HepG2 (cell line): ENCODE measurements around the gene HEXIM1. TPM values are rescaled to one million over a fixed set of nuclear protein-coding genes. Genes with fewer than 3 reads are reported as not detected.

ENCODE experiments used
- AHDC1 ChIP-seq: sonication (generic); formaldehyde crosslinking; IDR thresholded peaks from 2 replicates; pipeline ENCODE4 v1.5.1; 2020; ENCODE audit warnings: mild to moderate bottlenecking, missing genetic modification reagents, borderline replicate concordance
- DNMT3B ChIP-seq: conservative IDR thresholded peaks from 2 replicates; pipeline ENCODE4 v1.6.1; 2016; ENCODE audit warnings: missing biosample characterization, control low read depth
- ERF ChIP-seq: IDR thresholded peaks from 2 replicates; pipeline ENCODE4 v1.6.1; 2018; ENCODE audit warnings: missing biosample characterization, missing genetic modification reagents
- NFAT5 ChIP-seq: sonication (generic); formaldehyde crosslinking; IDR thresholded peaks from 2 replicates; pipeline ENCODE4 v1.4.0; 2020; ENCODE audit warnings: missing genetic modification reagents
- NFE2L2 ChIP-seq: fragments of 150-350 bp; IDR thresholded peaks from 2 replicates; pipeline ENCODE4 v1.6.1; 2014; ENCODE audit warnings: low read length
- NFRKB ChIP-seq: fragments of 450-650 bp; IDR thresholded peaks from 2 replicates; pipeline ENCODE4 v1.6.1; 2017
- PHF8 ChIP-seq: sonication (generic); formaldehyde crosslinking; IDR thresholded peaks from 2 replicates; pipeline ENCODE4 v1.5.0; 2020; ENCODE audit warnings: missing genetic modification reagents
- PPARG ChIP-seq: conservative IDR thresholded peaks from 2 replicates; pipeline ENCODE4 v1.6.1; 2016; ENCODE audit warnings: missing biosample characterization, missing genetic modification reagents
- RELA ChIP-seq: sonication (generic); formaldehyde crosslinking; IDR thresholded peaks from 2 replicates; pipeline ENCODE4 v1.4.0; 2020; ENCODE audit warnings: missing genetic modification reagents
- XBP1 ChIP-seq: sonication (generic); formaldehyde crosslinking; IDR thresholded peaks from 2 replicates; pipeline ENCODE4 v1.5.0; 2020; ENCODE audit warnings: missing genetic modification reagents
- ZBTB25 ChIP-seq: IDR thresholded peaks from 2 replicates; pipeline ENCODE4 v1.6.1; 2018; ENCODE audit warnings: missing genetic modification reagents
- ZNF30 ChIP-seq: sonication (generic); formaldehyde crosslinking; IDR thresholded peaks from 2 replicates; pipeline ENCODE4 v1.5.0; 2020; ENCODE audit warnings: mild to moderate bottlenecking, missing genetic modification reagents
- ZNF792 ChIP-seq: IDR thresholded peaks from 2 replicates; pipeline ENCODE4 v1.6.1; 2016
- polyA plus RNA-seq, 8 experiments: library from polyadenylated mRNA; depleted of rRNA in 3 of 8; stranded (reverse) in 7 of 8; unstranded in 1 of 8; fragments of >200 nt; fragmentation: Illumina TruSeq in 4 of 8; extraction: Trizol in 4 of 8; gene quantifications; 2 replicates each; pipeline versions ENCODE4 v1.2.1 to v1.2.3, GENCODE V29; 2011 to 2016; ENCODE audit warnings: low read depth in 4 of 8, missing spikeins in 1 of 8, mixed read lengths in 1 of 8; ENCODE audit not compliant: insufficient read depth in 1 of 8
- total RNA-seq, 5 experiments: library from RNA; depleted of rRNA; stranded (reverse); fragments of >200 nt; fragmentation: Illumina TruSeq; extraction: Trizol; gene quantifications; 2 replicates each; pipeline ENCODE4 v1.2.3, GENCODE V29; 2016; ENCODE audit warnings: low read depth in 1 of 5
- TF ChIP-seq, protein P1 (sequence below): sonication (generic); formaldehyde crosslinking; IDR thresholded peaks from 2 replicates; pipeline ENCODE4 v1.4.0; 2020; ENCODE audit warnings: missing genetic modification reagents
- TF ChIP-seq, protein P2 (sequence below): sonication (generic); formaldehyde crosslinking; IDR thresholded peaks from 2 replicates; pipeline ENCODE4 v1.5.0; 2020; ENCODE audit warnings: mild to moderate bottlenecking, missing genetic modification reagents

HEXIM1 gene
- total and polyA plus RNA-seq, 2 of the 13 experiments (the other 11 are each of a cell fraction or from before 2014, with no cell fraction given) = 10.5 to 16.6 TPM

DNA sequence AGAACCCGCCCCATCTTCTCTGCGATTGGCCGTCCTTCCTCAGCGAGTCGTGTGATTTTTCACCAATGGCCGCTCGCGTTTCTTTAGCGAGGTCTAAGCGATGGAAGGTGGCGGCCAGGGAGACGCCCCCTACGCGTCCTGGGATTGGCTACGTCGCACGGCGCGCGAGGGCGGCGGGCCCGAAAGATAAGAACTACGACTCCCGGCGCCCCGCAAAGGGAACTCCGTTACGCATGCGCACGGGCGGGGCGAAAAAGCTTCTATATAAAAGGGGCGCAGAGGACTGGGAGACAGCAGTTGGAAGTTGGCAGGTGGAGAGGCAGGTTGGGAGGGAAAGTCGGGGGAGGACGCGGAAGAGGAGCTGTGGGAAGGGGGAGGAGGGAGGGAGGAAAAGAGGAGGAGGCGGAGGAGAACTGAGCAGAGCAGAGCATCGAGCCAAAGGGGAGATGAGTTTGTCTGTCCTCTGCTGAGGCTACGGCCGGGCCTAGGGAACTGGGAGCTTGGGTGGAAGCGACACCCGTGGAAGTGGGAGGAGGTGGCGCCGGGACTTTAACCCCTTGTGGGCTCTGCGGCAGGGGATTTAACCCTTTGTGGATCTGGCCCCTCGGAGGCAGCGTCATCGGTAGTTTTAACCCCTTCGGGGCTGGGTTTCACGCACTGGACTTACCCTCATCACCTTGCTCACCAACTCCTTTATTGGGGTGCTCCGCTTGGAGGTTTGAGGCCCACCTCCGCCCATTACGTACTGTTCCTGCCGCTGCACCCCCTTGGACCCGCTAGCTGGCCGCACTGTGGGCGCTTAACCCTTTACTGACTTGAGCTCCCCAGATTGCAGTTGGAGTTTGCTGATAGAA lies at the start of gene HEXIM1 (continued):
- TF ChIP-seq AHDC1 (CRISPR knock-in tag) (no peak; the same call in 1 of the 2 replicates), XBP1 (peak; percentile 66; the same call in 1 of the 2 replicates), PPARG (CRISPR knock-in tag) (no peak; the same call in none of the 2 replicates), NFE2L2 (no peak; the same call in 1 of the 2 replicates), ZNF792 (CRISPR knock-in tag) (peak; percentile 93), NFRKB (no peak), RELA (CRISPR knock-in tag) (peak; percentile 67; the same call in 1 of the 2 replicates), ZNF30 (CRISPR knock-in tag) (0 out of 2 replicates have a peak, but pooled peaks have one; percentile 66), ZBTB25 (CRISPR knock-in tag) (peak; percentile 41), NFAT5 (CRISPR knock-in tag) (peak; percentile 73; the same call in 1 of the 2 replicates), DNMT3B (peak; percentile 82), PHF8 (no peak; the same call in none of the 2 replicates), ERF (peak; percentile 73; the same call in 1 of the 2 replicates)
- TF ChIP-seq, protein P1, sequence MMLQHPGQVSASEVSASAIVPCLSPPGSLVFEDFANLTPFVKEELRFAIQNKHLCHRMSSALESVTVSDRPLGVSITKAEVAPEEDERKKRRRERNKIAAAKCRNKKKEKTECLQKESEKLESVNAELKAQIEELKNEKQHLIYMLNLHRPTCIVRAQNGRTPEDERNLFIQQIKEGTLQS (CRISPR knock-in tag) = peak; percentile 75
- TF ChIP-seq, protein P2, sequence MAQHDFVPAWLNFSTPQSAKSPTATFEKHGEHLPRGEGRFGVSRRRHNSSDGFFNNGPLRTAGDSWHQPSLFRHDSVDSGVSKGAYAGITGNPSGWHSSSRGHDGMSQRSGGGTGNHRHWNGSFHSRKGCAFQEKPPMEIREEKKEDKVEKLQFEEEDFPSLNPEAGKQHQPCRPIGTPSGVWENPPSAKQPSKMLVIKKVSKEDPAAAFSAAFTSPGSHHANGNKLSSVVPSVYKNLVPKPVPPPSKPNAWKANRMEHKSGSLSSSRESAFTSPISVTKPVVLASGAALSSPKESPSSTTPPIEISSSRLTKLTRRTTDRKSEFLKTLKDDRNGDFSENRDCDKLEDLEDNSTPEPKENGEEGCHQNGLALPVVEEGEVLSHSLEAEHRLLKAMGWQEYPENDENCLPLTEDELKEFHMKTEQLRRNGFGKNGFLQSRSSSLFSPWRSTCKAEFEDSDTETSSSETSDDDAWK = no peak
